NCI-H2171 (cell line): Measurements from ENCODE around the gene GRM1.

Source experiments
- DNase-seq: peaks from one replicate; lab custom pipeline; 2025; lab: John Stamatoyannopoulos, UW

Gene GRM1

DNA sequence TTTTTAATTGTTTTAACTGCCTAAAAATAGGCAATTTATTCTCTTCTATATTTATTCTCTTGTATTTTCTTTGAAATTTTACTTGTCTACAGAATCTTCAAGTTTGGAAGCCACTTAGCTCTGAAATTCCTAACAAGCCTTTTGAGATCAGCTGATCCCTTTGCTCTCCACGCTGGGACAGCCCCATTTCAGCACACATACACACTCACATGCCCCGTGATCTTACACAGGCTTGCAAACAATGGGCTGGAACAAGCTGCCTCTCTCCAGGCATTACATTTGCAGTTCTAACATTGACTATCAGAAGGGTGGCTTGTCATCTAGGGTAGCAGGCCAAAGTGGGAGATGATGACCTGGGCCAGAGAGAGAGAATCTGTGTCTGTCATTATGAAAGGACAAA lies 452.7 kb downstream of the GRM1 start:
- DNase-seq, result no peak

DNA sequence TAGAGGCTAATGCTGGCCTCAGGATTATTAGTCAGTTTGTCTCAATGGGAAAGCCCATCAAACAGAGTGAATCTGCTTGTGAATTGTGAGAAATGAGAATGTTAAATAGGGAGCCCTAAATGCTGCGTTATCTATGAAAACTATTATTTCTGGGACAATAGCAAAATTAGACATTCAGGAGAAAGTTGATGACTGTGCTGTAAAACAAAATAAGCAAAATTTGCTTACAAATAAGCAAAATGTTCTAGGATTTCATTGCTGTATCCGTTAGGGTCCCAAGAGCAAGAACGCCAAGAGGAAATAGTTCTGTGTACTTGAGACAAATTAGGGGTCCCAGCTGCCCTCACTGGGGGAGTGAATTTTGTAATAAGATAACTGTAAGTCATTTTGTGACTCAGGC lies 455.5 kb downstream of the GRM1 start:
- no peak for DNase-seq
